Effector CD8-positive, alpha-beta T cell (primary cell): Measurements from ENCODE around the gene RASGRP4.
"Not testable (repeated sequence)": the region's sequence is repeated elsewhere in the genome, so short reads cannot be mapped to it uniquely, and the experiment has no call there.

Experiments used
- DNase-seq: peaks from one replicate; lab custom pipeline; 2025; lab: John Stamatoyannopoulos, UW

The RASGRP4 gene

GRCh38 chr19:38445362-38445761 lies 19.3 kb upstream of the RASGRP4 start:
- DNase-seq: no peak

DNA sequence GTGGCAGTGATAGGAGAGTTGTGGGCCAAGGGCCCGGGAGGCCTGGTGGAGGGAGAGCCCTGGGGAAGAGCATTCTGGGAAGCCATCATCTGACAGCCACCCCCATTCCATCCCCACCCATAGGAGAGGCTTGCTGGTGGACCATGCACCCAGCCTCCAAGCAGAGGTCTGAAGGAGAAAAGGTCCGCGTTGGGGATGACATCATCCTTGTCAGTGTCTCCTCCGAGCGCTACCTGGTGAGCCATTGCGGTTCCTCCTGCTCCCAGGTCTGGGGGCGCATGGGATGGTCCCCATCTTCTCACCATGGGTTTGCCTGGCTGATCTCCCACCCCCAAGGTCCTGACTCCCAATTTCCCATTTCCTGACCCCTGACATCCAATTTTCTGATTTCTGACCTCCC lies 18.0 kb upstream of the RASGRP4 start:
- no peak for DNase-seq

DNA sequence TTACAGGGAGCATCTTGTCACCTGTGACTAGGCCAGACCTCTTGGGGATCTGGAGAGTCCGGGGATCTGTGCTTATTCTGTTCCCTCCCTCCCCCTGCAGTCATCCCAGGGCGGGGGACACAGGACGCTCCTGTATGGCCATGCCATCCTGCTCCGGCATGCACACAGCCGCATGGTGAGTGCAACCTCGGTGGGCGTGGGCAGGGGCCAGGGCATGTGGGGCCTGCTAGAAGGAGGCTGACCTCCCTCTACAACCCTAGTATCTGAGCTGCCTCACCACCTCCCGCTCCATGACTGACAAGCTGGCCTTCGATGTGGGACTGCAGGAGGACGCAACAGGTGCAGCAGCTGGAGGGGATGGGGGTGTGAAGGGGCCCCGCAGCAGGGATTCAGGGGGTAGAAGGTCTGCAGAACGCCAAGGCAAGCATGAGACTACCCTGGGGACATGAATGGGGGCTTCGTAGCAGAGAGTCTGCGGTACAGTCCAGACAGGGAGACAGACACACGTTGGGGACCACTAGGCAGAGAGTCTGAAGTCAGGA lies 17.5 kb upstream of the RASGRP4 start:
- DNase-seq: no peak

GRCh38 chr19:38442736-38443135 lies 16.7 kb upstream of the RASGRP4 start:
- no peak for DNase-seq

- no peak for DNase-seq
These were observed 15.8 kb upstream of the RASGRP4 start for GRCh38 chr19:38441657-38442348.

GRCh38 chr19:38440592-38440991 lies 14.6 kb upstream of the RASGRP4 start:
- no peak for DNase-seq

- no peak for DNase-seq
These were observed 11.9 kb upstream of the RASGRP4 start for GRCh38 chr19:38437917-38438316.

DNA sequence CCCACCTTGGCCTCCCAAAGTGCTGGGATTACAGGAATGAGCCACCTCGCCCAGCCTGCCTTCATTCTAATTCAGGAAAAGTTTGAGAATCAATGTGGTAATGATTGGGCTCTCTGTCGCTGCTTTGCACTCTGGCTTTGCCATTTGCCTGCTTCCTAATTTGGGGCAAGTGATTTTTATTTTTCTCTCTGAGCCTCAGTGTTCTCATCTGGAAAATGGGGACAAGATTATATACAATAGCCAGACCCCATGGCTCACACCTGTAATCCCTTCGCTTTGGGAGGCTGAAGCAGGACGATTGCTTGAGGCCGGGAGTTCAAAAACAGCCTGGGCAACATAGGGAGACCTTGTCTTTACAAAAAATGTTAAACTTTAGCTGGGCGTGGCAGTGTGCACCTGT lies 11.3 kb upstream of the RASGRP4 start:
- no peak for DNase-seq

- DNase-seq: no peak
These were observed 8.6 kb upstream of the RASGRP4 start for GRCh38 chr19:38434549-38435051.

DNA sequence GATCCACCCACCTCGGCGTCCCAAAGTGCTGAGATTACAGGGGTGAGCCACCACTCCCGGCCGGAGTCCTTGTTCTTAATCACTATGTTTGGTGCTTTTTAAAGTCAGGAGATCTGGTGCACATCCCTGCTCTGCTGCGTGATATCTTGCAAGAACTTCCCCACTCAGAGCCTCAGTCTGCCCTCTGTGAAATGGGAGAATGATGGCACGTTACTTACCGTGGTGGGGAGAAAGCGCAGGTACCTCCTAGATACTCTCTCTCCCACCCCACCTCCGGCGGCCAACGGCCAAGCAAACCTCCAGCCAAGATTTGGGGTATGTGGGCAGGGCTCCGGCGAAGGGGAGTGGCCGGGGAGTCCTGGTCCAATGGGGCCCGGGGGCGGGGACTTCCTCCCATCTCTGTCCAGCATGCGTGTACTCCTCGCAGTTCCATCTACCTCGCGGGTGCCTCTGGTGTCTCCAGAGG lies 7.3 kb upstream of the RASGRP4 start, which contains the start of gene RYR1:
Gene RYR1, plus strand, starts transcription at position 424 of the 466 bp plus-strand sequence. CDS start 139 bp downstream, outside the sequence.
- no peak for DNase-seq

GRCh38 chr19:38430931-38431330 lies 4.9 kb upstream of the RASGRP4 start:
- DNase-seq: no peak

GRCh38 chr19:38429811-38430156 lies 3.8 kb upstream of the RASGRP4 start:
- no peak for DNase-seq

DNA sequence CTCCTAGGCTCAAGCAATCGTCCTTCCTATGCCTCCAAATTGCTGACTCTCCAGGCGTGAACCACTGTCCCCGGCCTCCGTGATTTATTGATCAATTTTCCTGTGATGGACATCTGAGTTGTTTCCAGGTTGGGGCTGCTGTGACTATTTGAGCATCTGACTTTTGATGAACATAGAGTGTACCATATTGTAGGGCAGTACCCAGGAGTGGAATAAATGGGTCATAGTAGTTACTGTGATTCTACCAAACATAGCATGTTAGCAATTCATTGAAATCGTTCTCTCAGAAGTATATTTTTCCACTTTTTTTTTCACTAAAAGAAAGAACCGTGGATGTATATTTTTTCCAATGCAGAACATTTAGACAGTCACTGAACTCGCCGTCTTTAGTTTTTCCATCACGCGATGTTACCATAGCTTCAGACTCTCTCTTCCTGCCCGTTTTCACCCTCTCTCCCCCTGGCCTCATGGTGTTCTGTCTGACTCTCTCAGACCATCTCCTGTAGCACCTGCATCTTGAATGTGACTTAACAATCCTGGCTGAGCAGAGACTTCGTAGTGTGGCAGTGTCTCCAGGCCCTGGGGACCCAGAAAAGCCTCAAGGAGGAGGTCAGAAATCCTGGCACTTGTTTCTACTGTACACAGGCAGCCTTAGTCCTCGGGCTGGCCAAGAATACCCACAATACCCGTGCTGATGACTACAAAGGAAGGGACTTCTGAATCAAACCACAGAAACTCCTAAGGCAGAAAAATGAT lies 3.2 kb upstream of the RASGRP4 start:
- no peak for DNase-seq

- DNase-seq: not testable (repeated sequence)
These were observed 1.1 kb upstream of the RASGRP4 start for GRCh38 chr19:38427035-38427677.

- no peak for DNase-seq
These were observed 703 bp downstream of the RASGRP4 start for GRCh38 chr19:38425222-38425809.

GRCh38 chr19:38424272-38424671 lies 1.7 kb downstream of the RASGRP4 start:
- no peak for DNase-seq

- DNase-seq: no peak
These were observed 3.6 kb downstream of the RASGRP4 start for GRCh38 chr19:38422438-38422837.

GRCh38 chr19:38421856-38422255 lies 4.2 kb downstream of the RASGRP4 start:
- DNase-seq: no peak

DNA sequence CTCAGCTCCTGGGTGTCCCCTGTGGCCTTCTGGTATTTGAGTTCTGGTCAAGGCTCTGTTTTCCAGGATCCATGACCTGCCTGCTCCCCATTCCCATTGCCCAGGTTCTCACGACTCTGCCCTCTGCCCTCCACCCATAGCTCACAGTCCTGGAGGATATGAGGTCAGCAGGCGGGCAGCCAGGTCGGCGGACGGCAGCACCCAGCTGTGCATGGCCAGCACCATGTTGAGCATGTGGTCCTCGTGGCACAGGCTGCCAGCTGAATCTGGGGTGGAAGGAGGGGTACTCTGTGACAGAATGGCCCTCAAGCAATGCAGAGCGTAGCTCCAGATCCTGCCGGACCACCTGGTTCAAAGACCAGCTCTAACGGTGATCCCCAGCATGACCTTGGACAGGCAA lies 5.1 kb downstream of the RASGRP4 start:
- DNase-seq: no peak

DNA sequence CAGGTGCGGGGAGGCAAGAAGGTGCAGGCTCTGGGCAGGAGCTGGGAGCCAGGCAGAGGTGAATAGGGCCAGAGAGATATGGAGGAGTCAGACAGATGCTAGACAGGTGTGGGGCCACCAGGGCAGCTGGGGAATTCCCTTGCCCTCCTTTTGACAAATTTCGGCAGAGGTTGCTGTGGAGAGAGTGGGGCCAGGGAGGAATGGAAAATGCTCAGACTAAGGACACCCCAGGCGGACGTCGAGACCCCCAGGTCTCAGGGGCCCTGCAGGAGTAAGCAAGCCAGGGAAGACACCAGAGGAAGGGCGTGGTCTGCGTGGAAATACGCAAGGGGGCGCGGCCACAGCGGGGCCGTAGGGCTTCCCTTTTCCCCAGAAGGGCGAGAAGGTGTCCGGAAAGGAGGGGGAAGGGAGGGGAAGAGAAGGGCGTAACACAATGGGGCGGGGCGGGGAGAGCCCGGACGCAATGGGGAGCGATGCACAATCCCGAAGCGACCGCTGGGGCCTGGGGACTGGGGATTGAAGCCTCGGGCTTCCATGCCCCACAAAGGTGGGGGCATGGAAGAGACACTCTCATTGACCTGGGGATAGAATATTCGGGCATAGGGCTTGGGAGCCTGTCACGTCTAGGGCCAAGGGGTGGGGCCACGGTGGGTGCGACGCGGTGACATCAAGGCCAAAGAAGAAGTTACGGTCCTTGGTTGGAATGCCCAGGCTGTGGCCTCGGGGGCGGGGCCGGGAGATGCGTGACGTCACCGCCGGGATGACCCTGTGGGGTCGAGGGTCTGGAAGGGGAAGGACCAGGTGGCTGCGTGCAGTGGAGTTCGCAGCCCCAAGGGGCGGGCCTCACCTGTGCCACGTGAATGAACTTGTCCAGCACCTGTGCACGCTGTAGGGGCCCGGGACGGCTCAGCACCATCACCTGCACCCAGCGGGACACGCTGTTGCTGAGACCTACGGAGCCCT lies 8.2 kb downstream of the RASGRP4 start:
- no peak for DNase-seq

DNA sequence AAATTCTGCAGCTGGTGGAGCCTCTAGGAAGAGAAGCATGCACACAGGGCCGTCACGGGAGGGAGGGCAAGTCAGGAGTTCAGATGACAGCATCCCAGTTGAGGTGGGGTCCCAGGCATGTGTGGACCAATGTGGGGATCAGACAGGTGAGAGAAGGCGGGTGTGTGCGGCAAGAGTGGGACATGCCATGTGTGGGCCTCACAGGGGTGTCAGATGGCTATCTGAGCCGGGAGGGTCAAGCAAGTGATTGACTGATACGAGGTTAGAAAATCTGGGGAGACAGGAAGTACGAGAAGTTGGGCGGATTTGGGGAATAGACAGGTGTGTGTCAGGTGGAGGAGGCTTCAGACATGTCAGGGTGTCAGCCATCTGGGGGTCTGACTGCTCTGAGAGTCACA lies 8.9 kb downstream of the RASGRP4 start:
- DNase-seq: no peak
